GM19468 (cell line): ENCODE measurements around the gene MAP3K3.
"Not testable (repeated sequence)": the region's sequence is repeated elsewhere in the genome, so short reads cannot be mapped to it uniquely, and the experiment has no call there.

Experiments used
- ATAC-seq: cut with Tn5 transposase; IDR thresholded peaks from one replicate; pipeline ENCODE4 v1.9.1; 2021; ENCODE audit warnings: mild to moderate bottlenecking, moderate library complexity, moderate number of reproducible peaks; ENCODE audit not compliant: unreplicated experiment; ENCODE audit errors: extremely low read depth

Gene MAP3K3

DNA sequence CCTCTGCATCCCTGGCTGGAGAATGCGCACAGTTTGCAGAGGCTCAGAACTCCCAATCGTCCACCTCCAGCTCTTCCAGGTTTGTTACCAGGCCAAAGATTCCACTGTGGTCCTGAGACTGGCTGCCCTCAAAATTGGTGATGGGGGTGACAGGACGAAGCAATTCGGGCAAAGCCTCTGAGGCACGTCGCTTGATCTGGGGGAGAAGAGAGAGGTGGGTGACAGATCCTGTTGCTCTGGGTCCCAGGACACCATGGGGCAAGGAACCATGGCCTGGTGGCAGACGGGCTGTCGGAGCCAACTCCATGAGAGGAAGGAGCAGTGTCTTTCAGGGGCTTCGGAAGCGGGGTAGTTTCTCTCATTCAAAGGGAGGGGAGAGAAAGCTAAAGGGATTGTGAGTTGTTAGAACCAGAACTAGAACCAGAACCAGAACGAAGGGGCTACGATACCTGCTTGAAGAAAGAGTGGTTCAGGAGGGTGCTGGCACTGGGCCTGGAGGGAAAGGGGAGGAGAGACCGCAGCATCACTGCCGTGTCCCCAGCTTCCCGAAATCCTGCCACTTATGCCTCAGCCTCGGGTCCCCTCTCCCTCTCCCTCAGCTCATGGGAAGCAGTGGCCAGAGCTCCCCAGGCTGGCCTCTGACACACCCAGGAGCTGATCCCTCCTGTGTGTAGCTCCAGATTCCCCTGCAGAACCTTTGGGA is 81.5 kb downstream of the MAP3K3 start:
- ATAC-seq, result no peak

DNA sequence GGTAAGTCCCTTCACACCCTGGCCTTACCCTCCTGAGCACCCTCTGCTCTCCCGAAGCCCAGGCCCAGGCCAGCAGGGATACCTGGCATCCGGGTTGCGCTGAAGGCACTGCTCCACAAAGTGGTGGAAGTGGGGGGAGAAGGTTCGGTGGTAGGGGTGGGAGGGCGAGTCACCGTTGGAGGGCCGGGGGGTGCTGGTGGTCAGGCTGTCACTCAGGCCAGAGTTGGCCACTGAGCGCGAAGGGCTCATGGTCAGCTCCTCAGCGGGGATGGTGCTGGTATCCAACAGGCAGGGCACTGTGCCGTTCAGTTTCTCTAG is 82.0 kb downstream of the MAP3K3 start:
- no peak for ATAC-seq

DNA sequence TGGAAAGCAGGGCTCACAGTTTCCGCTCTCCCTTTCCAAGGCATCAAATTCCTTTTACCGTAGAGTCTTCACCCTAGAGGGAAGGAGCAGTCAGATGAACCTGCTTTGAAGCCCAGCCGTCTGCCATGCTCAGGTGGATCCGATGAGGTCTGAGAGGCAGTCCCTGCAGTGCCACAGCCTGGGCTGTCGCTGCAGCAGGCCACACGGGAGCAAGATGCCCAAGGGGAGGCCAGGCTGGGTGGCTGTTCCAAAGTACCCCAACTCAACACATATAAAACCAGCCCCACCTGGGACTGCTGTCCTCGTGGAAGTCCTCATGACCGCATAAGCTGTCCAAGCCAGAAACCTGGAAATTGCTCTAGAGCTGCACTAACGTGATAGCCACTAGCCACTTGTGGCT is 82.6 kb downstream of the MAP3K3 start:
- no peak for ATAC-seq

DNA sequence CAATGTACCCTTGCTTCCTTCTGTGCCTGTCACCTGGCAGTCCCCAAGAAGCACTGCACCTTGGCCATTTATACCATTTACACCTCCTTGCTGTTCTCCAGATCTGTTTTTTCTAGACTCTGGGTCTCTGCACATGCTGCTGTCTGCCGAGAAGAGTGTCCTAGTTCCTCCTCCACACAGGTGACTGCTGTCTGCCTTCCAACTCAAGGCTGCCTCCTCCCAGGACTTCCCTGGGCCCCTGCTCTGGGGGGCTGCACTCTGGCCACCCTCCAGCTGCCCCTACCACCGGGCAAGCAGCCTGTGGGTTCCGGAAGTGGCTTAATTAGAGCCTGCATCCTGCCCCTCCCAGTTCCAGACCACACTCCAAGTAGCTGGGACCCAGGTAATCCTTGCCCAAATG is 83.4 kb downstream of the MAP3K3 start:
- no peak for ATAC-seq

DNA sequence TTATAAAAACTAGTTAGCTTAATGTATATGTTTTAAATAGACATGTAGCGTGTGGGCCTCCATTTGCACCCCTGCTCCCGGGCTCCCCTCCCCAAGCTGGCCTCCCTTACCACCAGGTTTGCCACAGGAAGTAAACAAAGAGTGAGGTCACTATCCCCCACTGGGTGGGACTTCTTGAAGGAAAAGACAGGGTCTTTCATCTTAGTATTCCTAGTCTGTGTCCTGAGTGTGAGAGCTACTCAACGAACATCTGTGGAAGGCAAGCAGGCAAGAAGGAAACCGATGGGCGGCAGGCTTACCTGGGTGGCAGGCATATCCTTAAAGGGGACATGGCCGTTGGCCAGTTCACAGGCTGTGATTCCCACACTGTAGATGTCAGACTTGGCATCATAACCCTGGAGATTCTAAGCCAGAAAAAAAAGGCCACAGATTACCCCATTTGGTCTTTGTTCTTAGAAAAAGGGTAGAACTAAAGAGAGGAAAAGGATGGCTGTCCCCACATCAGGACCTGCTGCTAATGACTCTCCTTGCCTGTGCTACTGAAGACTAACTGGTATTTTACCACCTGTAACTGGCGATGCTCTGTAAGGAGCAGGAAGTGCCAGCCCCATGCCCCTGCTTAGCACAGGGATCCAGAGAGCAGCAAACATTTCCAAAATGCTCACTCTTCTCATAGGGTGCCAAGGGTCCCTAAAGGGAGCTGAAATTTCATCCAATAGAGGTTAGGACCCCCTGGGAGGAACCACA is 84.3 kb downstream of the MAP3K3 start:
- no peak for ATAC-seq

- no peak for ATAC-seq
Measured at GRCh38 chr17:63707151-63707550, 84.9 kb downstream of the MAP3K3 start.

DNA sequence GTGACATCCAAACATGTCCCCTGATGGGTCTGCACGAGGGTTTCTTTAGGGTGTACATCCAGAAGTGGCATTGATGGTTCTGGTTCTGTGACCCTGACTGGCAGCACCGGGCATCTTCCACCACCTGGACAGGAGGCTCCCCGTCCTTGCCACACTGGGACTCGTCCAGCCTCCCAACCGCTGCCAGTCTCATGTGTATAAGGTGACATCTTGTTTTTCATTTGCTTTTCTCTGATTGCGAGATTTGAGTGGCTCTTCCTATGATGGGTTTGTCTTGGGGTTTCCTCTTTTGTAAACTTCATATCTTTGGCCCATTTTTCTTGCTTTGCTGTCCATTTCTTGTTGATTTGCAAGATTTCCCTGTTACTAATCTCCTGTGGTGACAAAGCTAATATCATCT is 86.9 kb downstream of the MAP3K3 start:
- no peak for ATAC-seq

DNA sequence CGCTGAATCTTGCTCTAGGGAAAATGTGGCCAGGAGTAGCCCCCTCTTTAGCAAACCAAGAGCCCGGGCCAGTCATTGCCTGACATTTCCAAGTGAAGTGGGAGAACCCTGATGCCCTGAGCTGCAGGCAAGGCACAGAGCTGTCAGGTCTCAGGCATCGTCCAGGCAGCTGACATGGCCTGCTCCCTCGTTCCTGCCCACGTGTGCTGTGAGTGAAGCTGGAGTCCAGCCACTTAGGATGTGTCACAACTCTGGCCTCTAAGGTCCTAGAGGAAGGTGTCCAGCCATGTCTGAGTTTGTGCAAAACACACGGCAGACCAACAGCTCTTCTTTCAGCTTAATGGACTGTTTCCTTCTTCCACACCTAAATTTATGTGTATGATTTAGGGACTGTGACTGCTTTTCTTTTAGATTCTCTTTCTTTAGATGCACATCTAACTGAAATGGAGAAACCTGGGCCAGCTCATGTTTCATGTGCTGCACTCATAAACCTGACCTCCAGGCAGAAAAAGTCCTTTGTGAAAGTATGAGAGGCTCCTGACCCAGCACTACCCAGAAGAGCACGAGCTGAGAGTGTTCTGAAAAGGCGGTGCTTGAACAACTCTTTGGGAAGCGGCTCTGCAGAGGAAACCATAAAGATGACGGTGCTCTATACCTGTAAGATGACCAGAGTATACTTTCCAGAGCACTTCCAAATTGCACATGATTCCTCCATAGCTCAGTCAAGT is 92.5 kb downstream of the MAP3K3 start:
- no peak for ATAC-seq

DNA sequence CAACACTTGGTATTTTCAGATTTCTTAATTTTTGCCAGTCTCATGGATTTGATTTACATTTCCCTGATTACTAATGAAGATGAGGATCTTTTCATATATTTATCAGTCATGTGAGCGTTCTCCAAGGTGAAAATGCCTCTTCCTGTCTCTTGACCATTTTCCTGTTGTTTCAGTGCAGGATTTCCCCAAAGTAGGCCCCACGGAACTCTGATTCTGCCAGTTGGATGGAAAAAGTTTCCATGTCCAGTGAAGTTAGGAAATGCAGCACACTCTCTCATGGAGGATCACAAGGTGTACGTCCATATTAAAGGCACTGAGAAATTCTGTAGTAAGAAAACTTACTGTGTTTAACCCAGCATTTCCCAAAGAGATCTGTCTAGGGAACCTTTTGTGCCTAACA is 94.2 kb downstream of the MAP3K3 start:
- ATAC-seq, result no peak

DNA sequence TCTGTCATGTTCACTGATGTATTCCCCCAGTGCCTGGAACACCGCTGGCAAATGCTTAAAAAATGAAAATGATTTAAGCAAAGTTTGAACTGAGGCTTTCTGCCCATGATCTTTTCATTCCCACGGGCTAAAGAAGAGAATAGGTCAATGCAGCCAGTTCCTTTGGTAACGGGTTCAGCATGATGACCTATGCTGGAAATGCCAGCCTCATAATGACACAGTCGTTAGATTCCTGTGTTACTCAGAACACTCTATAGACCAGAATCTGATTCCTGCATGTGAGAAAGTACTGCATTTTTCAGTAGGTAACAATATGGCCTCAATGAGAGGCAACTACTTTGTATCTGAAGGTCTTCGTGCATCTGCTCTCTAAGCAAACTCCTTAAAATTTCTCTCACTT is 96.8 kb downstream of the MAP3K3 start:
- no peak for ATAC-seq

- not testable (repeated sequence) for ATAC-seq
Measured at GRCh38 chr17:63720194-63720593, 98.0 kb downstream of the MAP3K3 start.

GRCh38 chr17:63722403-63722802 is 100.2 kb downstream of the MAP3K3 start:
- ATAC-seq, result no peak

DNA sequence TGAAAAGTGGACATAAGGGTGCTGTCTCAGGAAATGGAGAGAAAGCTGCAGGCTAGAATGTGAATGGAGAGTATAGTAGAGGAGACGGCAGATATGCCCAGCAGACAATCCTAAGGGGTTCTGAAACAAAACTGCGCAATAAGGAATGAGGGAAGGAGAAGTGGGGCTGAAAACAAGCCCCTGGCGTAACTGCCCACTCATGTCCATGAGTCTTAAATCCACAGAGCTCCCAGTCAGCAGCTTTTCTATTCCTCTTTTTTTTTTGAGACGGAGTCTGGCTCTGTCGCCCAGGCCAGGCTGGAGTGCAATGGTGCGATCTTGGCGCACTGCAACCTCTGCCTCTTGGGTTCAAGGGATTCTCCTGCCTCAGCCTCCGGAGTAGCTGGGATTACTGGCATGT is 113.5 kb downstream of the MAP3K3 start:
- ATAC-seq, result no peak

DNA sequence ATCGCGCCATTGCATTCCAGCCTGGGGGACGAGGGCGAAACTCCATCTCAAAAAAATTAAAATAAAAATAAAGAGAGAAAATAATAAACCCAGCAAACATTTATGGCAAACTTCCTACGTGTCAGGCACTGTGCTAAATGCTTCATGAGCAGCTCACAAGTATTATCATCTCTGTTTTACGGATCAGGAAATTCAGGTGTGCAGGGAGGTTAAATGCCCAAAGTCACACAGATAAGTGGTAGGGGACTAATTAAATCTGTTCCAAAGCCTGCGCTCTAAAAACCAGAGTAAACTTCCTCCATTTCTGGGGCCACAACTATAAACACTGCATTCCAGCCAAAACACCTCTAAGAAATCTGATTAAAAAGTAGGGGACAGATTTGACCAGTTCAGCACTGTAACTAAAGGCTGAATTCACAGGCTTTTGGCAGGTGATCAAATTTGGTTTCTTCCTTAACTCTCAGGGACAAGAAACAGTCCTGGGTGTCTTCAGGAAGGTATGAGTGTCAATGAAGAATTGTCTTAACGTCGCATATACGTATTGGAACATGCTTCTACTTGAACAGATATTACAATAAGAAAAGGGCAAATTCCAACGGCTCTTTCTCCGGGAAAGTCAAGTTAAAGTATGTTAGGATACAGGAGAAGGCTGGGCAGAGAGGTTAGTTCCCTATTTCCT is 118.4 kb downstream of the MAP3K3 start:
- ATAC-seq, result no peak

GRCh38 chr17:63741143-63741407 is 118.9 kb downstream of the MAP3K3 start:
- ATAC-seq, result no peak

DNA sequence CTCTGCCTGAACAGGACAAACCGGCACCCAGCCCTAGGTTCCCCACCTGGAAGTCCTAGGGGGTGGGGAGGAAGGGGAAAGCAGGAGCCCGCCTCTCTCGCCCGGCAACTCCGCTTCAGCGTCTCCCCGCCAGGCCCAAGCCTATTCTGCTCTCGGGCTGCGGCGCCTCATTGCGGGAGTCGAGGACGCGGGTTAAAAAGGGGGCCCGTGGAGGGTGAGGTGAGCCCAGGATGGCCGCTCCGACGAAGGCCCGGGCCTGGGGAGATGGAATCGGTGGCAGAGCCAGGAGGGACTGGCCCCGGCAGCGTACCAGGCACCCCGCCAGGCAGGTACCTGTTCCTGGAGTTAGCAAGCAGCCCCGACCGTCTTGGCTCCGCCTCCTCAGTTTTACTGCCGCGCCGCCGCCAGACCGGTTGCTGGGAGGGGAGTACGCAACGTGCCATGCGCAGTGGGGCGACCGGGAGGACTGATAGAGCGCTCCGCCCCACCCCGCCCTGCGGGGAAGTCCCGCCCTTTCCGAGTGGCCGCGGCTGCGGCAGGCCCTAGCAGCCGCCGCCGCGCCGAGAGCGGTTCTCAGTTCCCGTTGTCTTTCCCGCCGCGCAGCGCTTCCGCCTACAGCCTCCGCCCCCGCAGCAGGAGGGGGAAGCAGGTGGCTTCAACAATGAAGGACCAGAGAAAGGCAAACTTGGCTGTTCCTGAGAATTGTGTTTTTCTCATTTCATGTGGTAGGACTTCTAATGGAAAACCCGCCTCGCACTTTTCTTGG is 119.4 kb downstream of the MAP3K3 start, which contains the start of gene STRADA:
TSS of gene STRADA (minus strand) at position 392 of the 766 bp plus-strand sequence. CDS start 13,430 bp downstream, outside the sequence.
- peak; percentile 83 for ATAC-seq
